ENCODE data around the gene MAP4. TPM values are rescaled to one million over a fixed set of nuclear protein-coding genes. Genes with fewer than 3 reads are reported as not detected.

The MAP4 gene
- total RNA-seq, 1 donor = 158 TPM

- no peaks in the 10 kb centered on the region for H3K27me3 ChIP-seq (ENCODE audit: insufficient read depth, low read length)
- no peaks in the 10 kb centered on the region for H3K9me3 ChIP-seq (ENCODE audit: low read depth, low read length)
- peaks cover 78% of the 10 kb centered on the region for H3K79me2 ChIP-seq (ENCODE audit: insufficient read depth, low read length)
- H2AFZ ChIP-seq (ENCODE audit: low read length) = no peak overlapping the region
- H3K36me3 ChIP-seq (ENCODE audit: insufficient read depth, low read length) = peaks cover 10% of the 10 kb centered on the region
- no peak for TF ChIP-seq CTCF (IDR thresholded peaks at IDR 0.05; ENCODE audit: extremely low read depth, low read depth, low read length)
- peaks cover 49% of the 10 kb centered on the region for H4K20me1 ChIP-seq (ENCODE audit: insufficient read depth, low read length)
- no peak for DNase-seq (ENCODE audit: insufficient read length, low spot score, missing footprints)
- no peak overlapping the region for H3K27ac ChIP-seq (ENCODE audit: low read depth, low read length)
- H3K4me2 ChIP-seq (ENCODE audit: insufficient read depth, low read length) = no peak overlapping the region
- H3K4me1 ChIP-seq (ENCODE audit: insufficient read depth, low read length) = no peaks in the 10 kb centered on the region
- no peak overlapping the region for H3K4me3 ChIP-seq (ENCODE audit: insufficient read depth, low read length)
Measured at GRCh38 chr3:47932421-47932820, 83.8 kb downstream of the MAP4 start.

GRCh38 chr3:47930979-47931378 lies 85.2 kb downstream of the MAP4 start:
- no peaks in the 10 kb centered on the region for H3K4me1 ChIP-seq (ENCODE audit: insufficient read depth, low read length)
- peaks cover 48% of the 10 kb centered on the region for H4K20me1 ChIP-seq (ENCODE audit: insufficient read depth, low read length)
- peaks cover 19% of the 10 kb centered on the region for H3K36me3 ChIP-seq (ENCODE audit: insufficient read depth, low read length)
- no peak overlapping the region for H3K4me2 ChIP-seq (ENCODE audit: insufficient read depth, low read length)
- H3K9me3 ChIP-seq (ENCODE audit: low read depth, low read length) = no peaks in the 10 kb centered on the region
- H2AFZ ChIP-seq (ENCODE audit: low read length) = no peak overlapping the region
- H3K4me3 ChIP-seq (ENCODE audit: insufficient read depth, low read length) = no peak overlapping the region
- no peak overlapping the region for H3K27ac ChIP-seq (ENCODE audit: low read depth, low read length)
- no peaks in the 10 kb centered on the region for H3K27me3 ChIP-seq (ENCODE audit: insufficient read depth, low read length)
- no peak for TF ChIP-seq CTCF (IDR thresholded peaks at IDR 0.05; ENCODE audit: extremely low read depth, low read depth, low read length)
- H3K79me2 ChIP-seq (ENCODE audit: insufficient read depth, low read length) = peaks cover 77% of the 10 kb centered on the region
- no peak for DNase-seq (ENCODE audit: insufficient read length, low spot score, missing footprints)

GRCh38 chr3:47916696-47917095 lies 99.5 kb downstream of the MAP4 start:
- no peak overlapping the region for H3K4me2 ChIP-seq (ENCODE audit: insufficient read depth, low read length)
- DNase-seq (ENCODE audit: insufficient read length, low spot score, missing footprints) = no peak
- TF ChIP-seq CTCF (IDR thresholded peaks at IDR 0.05; ENCODE audit: extremely low read depth, low read depth, low read length) = no peak

GRCh38 chr3:47916201-47916600 lies 100.0 kb downstream of the MAP4 start:
- no peak overlapping the region for H3K4me3 ChIP-seq (ENCODE audit: insufficient read depth, low read length)
- H3K36me3 ChIP-seq (ENCODE audit: insufficient read depth, low read length) = peaks cover 49% of the 10 kb centered on the region
- no peak for TF ChIP-seq CTCF (IDR thresholded peaks at IDR 0.05; ENCODE audit: extremely low read depth, low read depth, low read length)
- no peak for DNase-seq (ENCODE audit: insufficient read length, low spot score, missing footprints)
- H3K4me2 ChIP-seq (ENCODE audit: insufficient read depth, low read length) = no peak overlapping the region
- H3K4me1 ChIP-seq (ENCODE audit: insufficient read depth, low read length) = peaks cover 13% of the 10 kb centered on the region
- H4K20me1 ChIP-seq (ENCODE audit: insufficient read depth, low read length) = peaks cover 6% of the 10 kb centered on the region
- H2AFZ ChIP-seq (ENCODE audit: low read length) = no peak overlapping the region
- H3K79me2 ChIP-seq (ENCODE audit: insufficient read depth, low read length) = peaks cover 15% of the 10 kb centered on the region
- no peaks in the 10 kb centered on the region for H3K9me3 ChIP-seq (ENCODE audit: low read depth, low read length)
- H3K27ac ChIP-seq (ENCODE audit: low read depth, low read length) = no peak overlapping the region
- H3K27me3 ChIP-seq (ENCODE audit: insufficient read depth, low read length) = no peaks in the 10 kb centered on the region

More at GRCh38 chr3:47916696-47917095, 99.5 kb downstream of the MAP4 start:
- peaks cover 54% of the 10 kb centered on the region for H3K36me3 ChIP-seq (ENCODE audit: insufficient read depth, low read length)
- no peak overlapping the region for H3K4me3 ChIP-seq (ENCODE audit: insufficient read depth, low read length)
- no peaks in the 10 kb centered on the region for H3K9me3 ChIP-seq (ENCODE audit: low read depth, low read length)
- no peaks in the 10 kb centered on the region for H3K27me3 ChIP-seq (ENCODE audit: insufficient read depth, low read length)
- no peak overlapping the region for H3K27ac ChIP-seq (ENCODE audit: low read depth, low read length)
- peaks cover 20% of the 10 kb centered on the region for H3K79me2 ChIP-seq (ENCODE audit: insufficient read depth, low read length)
- H4K20me1 ChIP-seq (ENCODE audit: insufficient read depth, low read length) = peaks cover 2% of the 10 kb centered on the region
- no peak overlapping the region for H2AFZ ChIP-seq (ENCODE audit: low read length)
- peaks cover 8% of the 10 kb centered on the region for H3K4me1 ChIP-seq (ENCODE audit: insufficient read depth, low read length)
